Kidney (tissue), 14 donors: ENCODE measurements around the gene KRT15. TPM values are rescaled to one million over a fixed set of nuclear protein-coding genes. Genes with fewer than 3 reads are reported as not detected.

Source experiments
- DNase-seq, 5 donors: peaks; one replicate each; pipeline ENCODE4 v3.0.0-alpha.2; 2013 to 2020
- FAIRE-seq: peaks from 2 replicates; lab custom pipeline; 2012; peaks lifted over from hg19 to GRCh38; lab: Jason Lieb, UNC
- H3K27ac ChIP-seq, 2 donors: one replicate each; pipeline ENCODE4 v1.7.0; 2013; ENCODE audit warnings: low read depth in 2 of 2, low read length in 2 of 2, inconsistent platforms in 1 of 2
- H3K27me3 ChIP-seq: one replicate; pipeline ENCODE4 v1.7.1; 2013; ENCODE audit warnings: low read length, inconsistent platforms; ENCODE audit not compliant: control insufficient read depth, insufficient read depth
- H3K36me3 ChIP-seq, 3 donors: one replicate each; pipeline versions ENCODE4 v1.7.0 to v1.7.1; 2013; ENCODE audit warnings: low read length in 3 of 3, control low read depth in 1 of 3, inconsistent platforms in 1 of 3; ENCODE audit not compliant: insufficient read depth in 3 of 3, control insufficient read depth in 2 of 3
- H3K4me1 ChIP-seq, 3 donors: one replicate each; pipeline versions ENCODE4 v1.7.0 to v1.7.1; 2013; ENCODE audit warnings: low read length in 3 of 3, inconsistent platforms in 1 of 3, low read depth in 1 of 3; ENCODE audit not compliant: control insufficient read depth in 2 of 3, insufficient read depth in 2 of 3
- H3K4me3 ChIP-seq, 3 donors: one replicate each; pipeline versions ENCODE4 v1.7.0 to v1.8.1; 2013; ENCODE audit warnings: low read length in 3 of 3, control low read depth in 1 of 3, inconsistent platforms in 1 of 3
- H3K9ac ChIP-seq, 3 donors: one replicate each; pipeline versions ENCODE4 v1.7.0 to v1.7.1; 2013; ENCODE audit warnings: low read length in 3 of 3, control low read depth in 1 of 3, inconsistent platforms in 1 of 3
- H3K9me3 ChIP-seq, 3 donors: one replicate each; pipeline versions ENCODE4 v1.7.0 to v1.7.1; 2013; ENCODE audit warnings: low read length in 3 of 3, control low read depth in 1 of 3, inconsistent platforms in 1 of 3; ENCODE audit not compliant: control insufficient read depth in 2 of 3, insufficient read depth in 1 of 3
- intact Hi-C: fragments of 100-400 bp; cut with DNase I; formaldehyde crosslinking; loops from one replicate; pipeline ENCODE4 v1.11.1; 2022
- polyA plus RNA-seq: library from polyadenylated mRNA; stranded (reverse); fragments of 350-450 nt; fragmentation: Illumina TruSeq; extraction: RNeasy Lipid Tissue Mini Kit (QIAGEN cat#74804); gene quantifications from one replicate; pipeline ENCODE4 v1.2.3, GENCODE V29; 2014; ENCODE audit warnings: low read depth, low replicate concordance; ENCODE audit not compliant: insufficient read depth
- total RNA-seq: library from RNA; stranded (reverse); fragmentation: NEBNext Ultra II Directional; extraction: Animal tissue kit (Norgen Biotek cat#: 25700); gene quantifications from one replicate; pipeline ENCODE4 v1.2.1, GENCODE V29; 2021
- TF ChIP-seq, protein P1 (sequence below): IDR thresholded peaks from 3 replicates; pipeline ENCODE4 v1.5.1; 2012; ENCODE audit warnings: mild to moderate bottlenecking, moderate library complexity, borderline replicate concordance; ENCODE audit not compliant: insufficient read depth; ENCODE audit errors: extremely low read depth
- donor health status: control.
- donor health status: control.
- donor health status: control.
- donor health status: control.
- donor health status: control.
- donor health status: DM: yes; HTN: yes; CAD: no.
- donor health status: Normal renal cell carcinoma (clear cell type).

The KRT15 gene
- total and polyA plus RNA-seq, 2 donors from 2014 or later: 0.15 to 2.8 TPM

DNA sequence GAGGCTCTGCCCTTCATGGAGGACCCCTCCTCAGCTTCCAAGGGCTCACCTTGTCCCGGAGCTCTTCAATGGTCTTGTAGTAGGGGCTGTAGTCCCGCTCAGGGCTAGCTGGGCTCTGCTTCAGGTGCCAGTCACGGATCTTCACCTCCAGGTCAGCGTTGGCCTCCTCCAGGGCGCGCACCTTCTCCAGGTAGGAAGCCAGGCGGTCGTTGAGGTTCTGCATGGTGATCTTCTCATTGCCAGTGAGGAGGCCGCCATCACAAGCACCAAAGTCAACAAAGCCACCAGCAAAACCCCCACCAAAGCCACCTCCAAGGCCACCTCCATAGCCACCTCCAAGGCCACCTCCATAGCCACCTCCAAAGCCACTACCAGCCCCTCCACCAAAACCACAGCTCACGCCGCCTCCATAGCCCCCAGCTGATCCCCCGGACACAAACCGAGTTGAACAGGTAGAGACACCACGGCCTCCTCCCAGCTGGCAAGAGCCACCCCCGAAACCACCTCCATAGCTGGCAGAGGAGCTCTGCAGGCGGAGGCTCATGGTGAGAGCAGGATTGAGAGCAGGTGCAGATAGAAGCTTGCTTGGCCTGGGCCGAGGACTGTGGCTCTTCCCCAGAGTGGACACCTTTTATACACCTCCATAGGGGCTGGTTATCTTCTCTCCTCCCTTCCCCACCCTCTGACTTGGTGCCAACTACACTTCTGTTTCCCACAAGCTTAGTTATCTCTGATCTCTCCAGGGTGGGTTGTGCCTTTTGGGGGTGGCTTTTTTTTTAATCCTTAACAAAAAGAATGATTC lies 13.5 kb downstream of the KRT15 start, which contains the start of gene KRT13:
Gene KRT13, minus strand, starts transcription at position 606 of the 802 bp plus-strand sequence. Its CDS starts 62 bp downstream, at position 544.
- no peaks in the 10 kb centered on the region for H3K27me3 ChIP-seq
- H3K36me3 ChIP-seq: no peaks in the 10 kb centered on the region
- no peaks in the 10 kb centered on the region for H3K9me3 ChIP-seq
- intact Hi-C loops: no loop called here
- no peak within 1 kb of the TSS for H3K9ac ChIP-seq
- no peak for FAIRE-seq
- H3K4me3 ChIP-seq: no peak within 1 kb of the TSS
- TF ChIP-seq, protein P1, sequence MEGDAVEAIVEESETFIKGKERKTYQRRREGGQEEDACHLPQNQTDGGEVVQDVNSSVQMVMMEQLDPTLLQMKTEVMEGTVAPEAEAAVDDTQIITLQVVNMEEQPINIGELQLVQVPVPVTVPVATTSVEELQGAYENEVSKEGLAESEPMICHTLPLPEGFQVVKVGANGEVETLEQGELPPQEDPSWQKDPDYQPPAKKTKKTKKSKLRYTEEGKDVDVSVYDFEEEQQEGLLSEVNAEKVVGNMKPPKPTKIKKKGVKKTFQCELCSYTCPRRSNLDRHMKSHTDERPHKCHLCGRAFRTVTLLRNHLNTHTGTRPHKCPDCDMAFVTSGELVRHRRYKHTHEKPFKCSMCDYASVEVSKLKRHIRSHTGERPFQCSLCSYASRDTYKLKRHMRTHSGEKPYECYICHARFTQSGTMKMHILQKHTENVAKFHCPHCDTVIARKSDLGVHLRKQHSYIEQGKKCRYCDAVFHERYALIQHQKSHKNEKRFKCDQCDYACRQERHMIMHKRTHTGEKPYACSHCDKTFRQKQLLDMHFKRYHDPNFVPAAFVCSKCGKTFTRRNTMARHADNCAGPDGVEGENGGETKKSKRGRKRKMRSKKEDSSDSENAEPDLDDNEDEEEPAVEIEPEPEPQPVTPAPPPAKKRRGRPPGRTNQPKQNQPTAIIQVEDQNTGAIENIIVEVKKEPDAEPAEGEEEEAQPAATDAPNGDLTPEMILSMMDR: no peak
- DNase-seq: no peak
- H3K27ac ChIP-seq: no peak within 1 kb of the TSS
- H3K4me1 ChIP-seq: peaks cover 0 to 4% (median 0%) of the 10 kb centered on the region in 3 donors

DNA sequence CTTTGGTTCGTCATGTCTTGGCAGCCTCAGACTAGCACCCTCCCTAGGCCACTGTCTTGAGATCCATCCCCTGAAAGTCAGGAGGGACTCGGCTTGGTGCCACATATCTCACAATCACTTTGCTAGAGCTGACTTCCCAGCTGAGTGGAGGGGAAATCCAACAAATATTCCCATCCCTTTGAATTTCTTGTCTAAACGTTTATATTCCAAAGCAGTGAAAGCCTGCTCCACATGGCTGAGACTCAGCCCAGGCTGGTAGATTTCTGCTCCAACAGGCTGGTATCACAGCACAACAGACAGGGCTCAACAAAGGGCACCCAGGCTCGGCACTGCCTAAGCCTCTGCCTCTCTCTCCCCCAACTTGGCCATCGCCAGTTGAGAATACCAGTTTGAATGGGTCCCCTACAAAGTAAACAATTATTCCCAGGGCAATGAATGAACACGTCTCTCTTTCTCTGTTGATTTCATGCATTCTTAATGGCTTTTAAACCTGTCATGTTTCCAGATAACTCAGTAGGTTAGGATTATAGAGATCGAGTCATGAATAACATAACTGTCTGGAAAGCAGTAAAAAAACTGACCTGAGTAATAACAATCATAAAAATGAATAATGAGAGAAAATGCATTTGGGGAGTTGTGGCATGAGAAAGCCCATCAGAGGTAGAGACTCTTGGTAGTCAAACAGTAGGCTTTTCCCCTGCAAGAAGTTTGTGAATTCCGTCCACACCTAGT lies 14.3 kb downstream of the KRT15 start:
- H3K27ac ChIP-seq: no peak overlapping the region
- FAIRE-seq (no peak), DNase-seq (no peak)
- H3K4me1 ChIP-seq: peaks cover 0 to 4% (median 0%) of the 10 kb centered on the region in 3 donors
- no peaks in the 10 kb centered on the region for H3K27me3 ChIP-seq
- no peak overlapping the region for H3K9ac ChIP-seq
- TF ChIP-seq, protein P1: no peak
- intact Hi-C loops: no loop called here
- no peak overlapping the region for H3K4me3 ChIP-seq
- no peaks in the 10 kb centered on the region for H3K9me3 ChIP-seq
- no peaks in the 10 kb centered on the region for H3K36me3 ChIP-seq

DNA sequence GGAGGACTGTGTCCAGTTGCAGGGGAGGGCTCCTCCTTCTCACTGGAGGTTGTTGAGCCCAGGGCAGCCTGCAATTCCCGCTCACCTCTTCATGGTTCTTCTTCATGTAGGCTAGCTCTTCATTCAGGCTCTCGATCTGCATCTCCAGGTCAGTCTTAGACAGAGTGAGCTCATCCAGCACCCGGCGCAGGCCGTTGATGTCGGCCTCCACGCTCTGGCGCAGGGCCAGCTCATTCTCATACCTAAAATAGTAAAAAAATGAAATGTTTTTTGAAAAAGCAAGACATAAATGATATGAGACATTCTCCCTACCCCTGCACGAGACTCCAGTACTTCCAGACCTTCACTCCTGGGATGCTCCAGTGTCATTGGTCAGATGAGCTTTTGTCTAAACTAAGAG lies 15.5 kb downstream of the KRT15 start:
- no peaks in the 10 kb centered on the region for H3K9me3 ChIP-seq
- FAIRE-seq (no peak), DNase-seq (no peak)
- TF ChIP-seq, protein P1: no peak
- no peak overlapping the region for H3K27ac ChIP-seq
- H3K36me3 ChIP-seq: no peaks in the 10 kb centered on the region
- H3K27me3 ChIP-seq: no peaks in the 10 kb centered on the region
- intact Hi-C loops: no loop called here
- no peak overlapping the region for H3K4me3 ChIP-seq
- no peak overlapping the region for H3K9ac ChIP-seq
- peaks cover 0 to 4% (median 0%) of the 10 kb centered on the region in 3 donors for H3K4me1 ChIP-seq
